Fibroblast of villous mesenchyme (primary cell): Measurements from ENCODE around the gene FANCE. TPM values are rescaled to one million over a fixed set of nuclear protein-coding genes. Genes with fewer than 3 reads are reported as not detected.

Experiments
- DNase-seq: peaks from one replicate; pipeline ENCODE4 v3.0.0-alpha.2; 2010; ENCODE audit warnings: low read depth
- H3K4me3 ChIP-seq: 2 replicates; pipeline ENCODE4 v1.5.1; 2011; ENCODE audit warnings: low read depth, mild to moderate bottlenecking, low read length
- total RNA-seq: library from RNA; depleted of rRNA; stranded (reverse); fragments of >200 nt; gene quantifications from 2 replicates; pipeline ENCODE4 v1.2.3, GENCODE V29; 2012
- TF ChIP-seq, protein P1 (sequence below): IDR thresholded peaks from 2 replicates; pipeline ENCODE4 v1.5.1; 2012; ENCODE audit warnings: low read depth, mild to moderate bottlenecking, low read length; ENCODE audit not compliant: insufficient read depth

The FANCE gene
- total RNA-seq, 1 donor, result 6.5 TPM

DNA sequence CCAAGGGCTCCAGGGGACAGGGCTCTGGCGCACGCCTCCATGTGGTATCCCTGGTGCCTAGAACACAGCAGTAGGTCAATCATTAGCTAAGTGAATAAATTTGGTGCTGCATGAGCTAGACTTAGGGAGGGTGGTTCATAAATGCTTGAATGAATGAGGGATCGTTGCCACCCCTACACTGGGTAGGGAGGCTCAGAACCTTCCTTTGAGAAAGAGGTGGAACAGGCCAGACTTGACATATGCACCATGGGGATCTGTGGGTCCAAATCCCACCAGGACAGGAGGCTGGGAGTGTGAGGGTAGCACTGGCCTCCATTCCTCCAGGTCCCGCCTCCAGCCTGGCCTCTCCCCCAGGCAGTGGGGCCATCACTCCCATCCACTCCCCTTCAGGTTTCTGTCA is 30.9 kb downstream of the FANCE start:
- TF ChIP-seq, protein P1, sequence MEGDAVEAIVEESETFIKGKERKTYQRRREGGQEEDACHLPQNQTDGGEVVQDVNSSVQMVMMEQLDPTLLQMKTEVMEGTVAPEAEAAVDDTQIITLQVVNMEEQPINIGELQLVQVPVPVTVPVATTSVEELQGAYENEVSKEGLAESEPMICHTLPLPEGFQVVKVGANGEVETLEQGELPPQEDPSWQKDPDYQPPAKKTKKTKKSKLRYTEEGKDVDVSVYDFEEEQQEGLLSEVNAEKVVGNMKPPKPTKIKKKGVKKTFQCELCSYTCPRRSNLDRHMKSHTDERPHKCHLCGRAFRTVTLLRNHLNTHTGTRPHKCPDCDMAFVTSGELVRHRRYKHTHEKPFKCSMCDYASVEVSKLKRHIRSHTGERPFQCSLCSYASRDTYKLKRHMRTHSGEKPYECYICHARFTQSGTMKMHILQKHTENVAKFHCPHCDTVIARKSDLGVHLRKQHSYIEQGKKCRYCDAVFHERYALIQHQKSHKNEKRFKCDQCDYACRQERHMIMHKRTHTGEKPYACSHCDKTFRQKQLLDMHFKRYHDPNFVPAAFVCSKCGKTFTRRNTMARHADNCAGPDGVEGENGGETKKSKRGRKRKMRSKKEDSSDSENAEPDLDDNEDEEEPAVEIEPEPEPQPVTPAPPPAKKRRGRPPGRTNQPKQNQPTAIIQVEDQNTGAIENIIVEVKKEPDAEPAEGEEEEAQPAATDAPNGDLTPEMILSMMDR, result no peak
- no peak for DNase-seq
- no peak overlapping the region for H3K4me3 ChIP-seq

DNA sequence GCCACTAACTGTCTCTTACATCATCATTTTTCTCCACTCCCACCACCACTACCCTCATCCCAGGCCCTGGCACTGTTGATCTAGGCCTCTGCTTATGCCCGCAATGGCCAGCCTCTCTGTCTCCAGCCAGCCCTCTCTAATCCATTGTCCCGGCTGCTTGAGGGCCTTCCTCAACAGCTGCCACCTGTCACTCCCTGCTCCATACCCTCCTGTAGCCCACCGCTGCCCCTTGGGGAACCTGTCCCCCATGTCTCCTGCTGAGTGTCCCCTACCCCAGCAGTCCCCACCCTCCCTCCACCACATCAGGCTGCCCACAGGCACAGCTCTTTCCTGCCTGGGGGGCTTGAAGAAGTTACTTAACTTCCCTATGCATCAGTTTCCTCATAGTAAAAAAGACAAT is 31.4 kb downstream of the FANCE start:
- no peak for DNase-seq
- H3K4me3 ChIP-seq, result no peak overlapping the region
- TF ChIP-seq, protein P1, result no peak

DNA sequence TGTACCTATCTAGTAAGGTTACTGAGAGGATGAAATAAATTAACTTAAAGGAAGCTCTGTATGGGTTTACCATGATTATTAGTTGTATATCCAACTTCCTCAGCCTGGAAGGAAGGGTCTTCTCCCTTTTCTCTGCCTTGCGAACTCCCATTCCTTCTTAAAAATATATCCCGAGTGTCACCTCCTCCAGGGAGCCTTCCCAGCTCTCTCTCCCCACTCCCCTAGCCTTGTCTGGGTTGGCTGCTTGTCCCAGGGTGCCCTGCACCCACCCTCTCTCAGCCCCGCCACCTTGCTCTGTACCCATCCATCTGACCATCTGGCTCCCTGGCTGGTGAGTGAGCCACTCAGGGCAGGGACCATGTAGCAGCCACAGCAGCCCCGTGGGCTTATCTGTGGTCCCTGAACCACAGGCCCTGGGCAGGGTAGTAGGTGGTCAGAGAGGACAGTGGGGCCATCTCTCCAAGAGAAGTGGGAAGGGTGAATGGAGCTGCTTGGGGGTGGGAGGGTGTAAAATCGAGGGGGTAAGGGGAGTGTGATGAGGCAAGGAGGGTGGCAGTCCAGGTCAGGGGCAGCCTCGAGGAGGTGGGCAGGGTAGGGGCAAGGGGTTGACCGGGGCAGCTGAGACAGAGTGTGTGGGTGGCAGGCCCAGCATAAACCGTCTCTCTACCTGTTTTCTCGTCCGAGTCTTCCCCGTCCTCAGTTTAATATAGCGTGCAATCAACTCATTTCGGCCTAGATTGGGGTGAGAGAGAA is 31.9 kb downstream of the FANCE start:
- no peak for DNase-seq
- TF ChIP-seq, protein P1, result no peak
- no peak overlapping the region for H3K4me3 ChIP-seq

DNA sequence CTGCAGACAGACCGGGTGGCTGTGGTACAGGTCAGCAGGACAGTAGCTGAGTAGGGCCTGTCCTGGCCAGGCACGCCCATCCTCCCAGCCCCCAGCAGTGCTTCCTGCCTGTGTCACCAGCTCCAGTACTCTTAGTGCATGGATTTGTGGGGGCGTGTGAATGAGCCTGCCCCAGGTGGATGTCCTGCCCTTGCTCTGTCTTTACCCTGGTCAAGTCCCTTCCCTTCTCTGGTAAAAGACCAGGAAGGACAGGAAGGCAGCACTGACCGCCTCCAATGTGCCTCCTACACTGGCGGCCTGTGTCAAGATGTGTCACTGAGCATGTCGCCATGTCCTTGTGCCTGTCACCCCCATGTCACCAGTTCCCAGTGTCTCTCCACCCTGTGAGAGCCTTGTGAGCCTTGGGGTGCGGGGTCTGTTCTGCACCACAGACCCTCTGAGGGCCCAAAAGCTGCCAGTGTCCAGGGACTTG is 32.8 kb downstream of the FANCE start:
- no peak overlapping the region for H3K4me3 ChIP-seq
- peak; percentile 27 for DNase-seq
- TF ChIP-seq, protein P1, result no peak

DNA sequence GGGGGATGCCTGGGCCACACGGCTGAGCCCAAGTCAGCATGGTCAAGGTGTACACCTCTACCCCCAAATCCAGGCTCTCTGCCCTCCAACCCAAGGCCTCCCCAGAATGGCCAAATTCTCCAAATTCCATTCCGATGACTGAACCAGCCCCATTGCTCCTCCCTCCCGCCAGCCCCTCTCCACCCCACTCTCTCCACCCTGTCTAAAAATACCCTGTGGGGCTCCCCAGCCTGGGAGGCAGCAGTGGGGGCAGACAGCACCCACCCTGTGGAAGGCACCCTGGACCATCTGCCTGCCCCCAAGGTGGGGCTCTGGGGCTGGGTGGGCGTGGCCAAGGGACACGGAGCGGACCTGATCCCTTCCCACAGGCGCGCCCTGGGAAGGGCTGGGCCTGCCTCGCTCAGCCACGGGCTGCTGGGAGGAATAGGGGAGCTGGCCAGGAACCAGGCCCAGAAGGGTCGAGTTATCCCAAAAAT is 33.3 kb downstream of the FANCE start:
- DNase-seq, result peak; percentile 64
- no peak overlapping the region for H3K4me3 ChIP-seq
- TF ChIP-seq, protein P1, result no peak

DNA sequence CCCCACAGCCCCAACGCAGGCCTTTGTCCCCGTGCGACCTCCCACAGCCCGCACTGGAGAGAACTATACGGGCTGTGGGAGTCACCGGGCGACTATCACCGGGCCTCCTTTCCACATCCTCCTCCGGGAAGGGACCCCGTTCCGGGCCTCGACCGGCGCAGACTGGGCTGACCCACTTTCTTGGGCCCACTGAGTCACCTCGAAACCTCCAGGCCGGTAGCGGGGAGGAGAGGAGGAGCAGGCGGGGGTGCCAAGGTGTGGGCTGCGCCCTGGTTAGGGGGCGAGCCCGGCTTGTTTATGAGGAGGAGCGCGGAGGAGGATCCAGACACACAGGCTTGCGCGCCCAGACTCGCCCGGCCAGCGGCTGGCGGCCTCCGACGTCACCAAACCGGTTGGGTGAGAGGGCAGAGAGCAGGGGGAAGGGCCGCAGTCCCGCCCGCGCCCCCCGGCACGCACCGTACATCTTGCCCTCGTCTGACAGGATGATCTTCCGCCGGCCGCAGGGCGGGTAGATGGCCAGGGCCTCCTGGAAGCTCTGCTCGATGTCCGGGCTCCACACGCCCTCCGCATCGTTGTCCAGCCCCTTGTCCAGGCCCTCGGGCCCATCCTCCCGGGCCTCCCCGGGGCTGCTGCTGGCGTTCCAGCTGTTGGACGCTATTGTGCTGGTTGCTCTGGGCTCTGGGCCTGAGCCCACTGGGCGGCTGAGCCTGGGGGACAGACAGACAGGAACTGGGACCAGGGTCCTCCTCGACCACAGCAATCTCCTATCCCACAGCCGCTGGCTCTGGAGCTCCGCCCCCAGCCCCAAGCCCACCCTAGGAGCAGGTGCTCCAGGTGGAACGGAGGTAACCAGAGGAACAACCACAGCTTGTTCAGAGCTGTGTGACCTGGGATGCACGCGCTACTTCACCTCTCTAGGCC is 34.1 kb downstream of the FANCE start:
- TF ChIP-seq, protein P1, result no peak
- DNase-seq, result peak; percentile 82
- peak overlapping the region; percentile 18 for H3K4me3 ChIP-seq
